H9 (cell line): ENCODE measurements around the gene VIPR2. TPM values are rescaled to one million over a fixed set of nuclear protein-coding genes. Genes with fewer than 3 reads are reported as not detected.

Source experiments
- DNase-seq: peaks from one replicate; pipeline ENCODE4 v3.0.0-alpha.2; 2017
- H2AFZ ChIP-seq: one replicate; pipeline ENCODE4 v1.6.1; 2013; ENCODE audit warnings: mild to moderate bottlenecking, low read length, control low read depth, moderate library complexity
- H2AK5ac ChIP-seq: 2 replicates; pipeline ENCODE4 v1.6.1; 2013; ENCODE audit warnings: low read length, control low read depth, mixed read lengths; ENCODE audit not compliant: insufficient read length
- H2BK120ac ChIP-seq: one replicate; pipeline ENCODE4 v1.6.1; 2013; ENCODE audit warnings: low read depth, mild to moderate bottlenecking, low read length, control low read depth, inconsistent platforms; ENCODE audit not compliant: poor library complexity, severe bottlenecking
- H2BK12ac ChIP-seq: 2 replicates; pipeline ENCODE4 v1.6.1; 2013; ENCODE audit warnings: low read length, control low read depth, mixed read lengths, low read depth; ENCODE audit not compliant: insufficient read length
- H2BK15ac ChIP-seq: 2 replicates; pipeline ENCODE4 v1.6.1; 2013; ENCODE audit warnings: low read depth, low read length, control low read depth
- H2BK20ac ChIP-seq: one replicate; pipeline ENCODE4 v1.6.1; 2013; ENCODE audit warnings: low read depth, mild to moderate bottlenecking, low read length, control low read depth, inconsistent platforms; ENCODE audit not compliant: poor library complexity, severe bottlenecking
- H2BK5ac ChIP-seq: 2 replicates; pipeline ENCODE4 v1.6.1; 2013; ENCODE audit warnings: low read length, control low read depth, mixed read lengths; ENCODE audit not compliant: insufficient read length
- H3K14ac ChIP-seq: 2 replicates; pipeline ENCODE4 v1.6.1; 2013; ENCODE audit warnings: low read length, control low read depth; ENCODE audit not compliant: insufficient read depth
- H3K18ac ChIP-seq: 2 replicates; pipeline ENCODE4 v1.6.1; 2013; ENCODE audit warnings: low read depth, mild to moderate bottlenecking, mixed read lengths, low read length, control low read depth; ENCODE audit not compliant: insufficient read length
- H3K23ac ChIP-seq: 2 replicates; pipeline ENCODE4 v1.6.1; 2013; ENCODE audit warnings: low read length, control low read depth, mixed read lengths, low read depth; ENCODE audit not compliant: insufficient read length
- H3K23me2 ChIP-seq: 2 replicates; pipeline ENCODE4 v1.6.1; 2013; ENCODE audit warnings: low read depth, mild to moderate bottlenecking, mixed read lengths, low read length, control low read depth; ENCODE audit not compliant: insufficient read length, poor library complexity, severe bottlenecking
- H3K27ac ChIP-seq: 2 replicates; pipeline ENCODE4 v1.5.1; 2013; ENCODE audit warnings: low read length, control low read depth, mixed read lengths, low read depth; ENCODE audit not compliant: insufficient read length
- H3K27me3 ChIP-seq: 2 replicates; pipeline ENCODE4 v1.6.1; 2013; ENCODE audit warnings: low read length, control low read depth, inconsistent platforms; ENCODE audit not compliant: insufficient read depth
- H3K4ac ChIP-seq: 2 replicates; pipeline ENCODE4 v1.6.1; 2013; ENCODE audit warnings: low read depth, mild to moderate bottlenecking, control low read depth, inconsistent platforms, low read length, moderate library complexity
- H3K4me1 ChIP-seq: 2 replicates; pipeline ENCODE4 v1.6.1; 2013; ENCODE audit warnings: low read length, control low read depth, inconsistent platforms; ENCODE audit not compliant: insufficient read depth
- H3K4me2 ChIP-seq: 2 replicates; pipeline ENCODE4 v1.6.1; 2013; ENCODE audit warnings: low read length, control low read depth, mixed read lengths; ENCODE audit not compliant: insufficient read length, insufficient read depth
- H3K56ac ChIP-seq: 2 replicates; pipeline ENCODE4 v1.6.1; 2013; ENCODE audit warnings: low read depth, mild to moderate bottlenecking, mixed read lengths, low read length, control low read depth; ENCODE audit not compliant: insufficient read length
- H3K79me1 ChIP-seq: 2 replicates; pipeline ENCODE4 v1.6.1; 2013; ENCODE audit warnings: low read depth, mild to moderate bottlenecking, moderate library complexity, low read length, control low read depth, inconsistent platforms; ENCODE audit not compliant: insufficient read depth, poor library complexity, severe bottlenecking
- H3K79me2 ChIP-seq: 2 replicates; pipeline ENCODE4 v1.6.1; 2013; ENCODE audit warnings: low read length, control low read depth, inconsistent platforms; ENCODE audit not compliant: insufficient read depth
- H3K9ac ChIP-seq: 2 replicates; pipeline ENCODE4 v1.6.1; 2013; ENCODE audit warnings: low read length, control low read depth, mixed read lengths; ENCODE audit not compliant: insufficient read length; ENCODE audit errors: extremely low read depth
- H3K9me3 ChIP-seq: one replicate; pipeline ENCODE4 v1.6.1; 2013; ENCODE audit warnings: low read depth, low read length, inconsistent platforms; ENCODE audit not compliant: control insufficient read depth
- H3T11ph ChIP-seq: one replicate; pipeline ENCODE4 v1.6.1; 2013; ENCODE audit warnings: mild to moderate bottlenecking, low read length, control low read depth, inconsistent platforms
- H4K20me1 ChIP-seq: one replicate; pipeline ENCODE4 v1.6.1; 2013; ENCODE audit not compliant: control insufficient read depth, insufficient read length, insufficient read depth
- H4K5ac ChIP-seq: 2 replicates; pipeline ENCODE4 v1.6.1; 2013; ENCODE audit warnings: low read depth, mild to moderate bottlenecking, mixed read lengths, low read length, control low read depth; ENCODE audit not compliant: insufficient read length
- H4K8ac ChIP-seq: replicated peaks from 2 replicates; pipeline ENCODE4 v1.6.1; 2013; ENCODE audit warnings: low read length, control low read depth, mixed read lengths, low read depth; ENCODE audit not compliant: insufficient read length
- H4K91ac ChIP-seq: 2 replicates; pipeline ENCODE4 v1.6.1; 2013; ENCODE audit warnings: low read depth, mild to moderate bottlenecking, moderate library complexity, mixed read lengths, low read length, control low read depth; ENCODE audit not compliant: insufficient read length
- H3K27ac Mint-ChIP-seq, 3 experiments: 2 replicates in 2 of 3; 3 replicates in 1 of 3; pipeline ENCODE4 v1.8.0; 2020 to 2021; ENCODE audit warnings: mixed read lengths in 3 of 3, mild to moderate bottlenecking in 1 of 3, moderate library complexity in 1 of 3
- H3K27me3 Mint-ChIP-seq: 2 replicates; pipeline ENCODE4 v1.8.0; 2021; ENCODE audit warnings: low read depth, mild to moderate bottlenecking, moderate library complexity, mixed read lengths
- H3K36me3 Mint-ChIP-seq, 3 experiments: 2 replicates in 2 of 3; 3 replicates in 1 of 3; pipeline ENCODE4 v1.8.0; 2020 to 2021; ENCODE audit warnings: low read depth in 3 of 3, mixed read lengths in 3 of 3; ENCODE audit not compliant: insufficient read depth in 1 of 3
- H3K4me1 Mint-ChIP-seq, 2 experiments: 2 replicates each; pipeline ENCODE4 v1.8.0; 2020; ENCODE audit warnings: mixed read lengths in 2 of 2
- H3K4me3 Mint-ChIP-seq, 2 experiments: 2 replicates in 1 of 2; 3 replicates in 1 of 2; pipeline ENCODE4 v1.8.0; 2020 to 2021; ENCODE audit warnings: mild to moderate bottlenecking in 2 of 2, mixed read lengths in 2 of 2, moderate library complexity in 1 of 2
- H3K9me3 Mint-ChIP-seq, 2 experiments: 2 replicates in 1 of 2; 3 replicates in 1 of 2; pipeline ENCODE4 v1.8.0; 2020; ENCODE audit warnings: mild to moderate bottlenecking in 2 of 2, mixed read lengths in 2 of 2, moderate library complexity in 1 of 2
- WGBS: extraction: QIAGEN DNeasy Blood & Tissue Kit; methylation state at CpG from one replicate; pipeline ENCODE4 v1.1.7; 2013; ENCODE audit warnings: missing lambda C conversion rate, low lambda C conversion rate, mixed read lengths; ENCODE audit not compliant: insufficient read length; ENCODE audit errors: extremely low coverage; 5-methylcytosine and 5-hydroxymethylcytosine counted together
- total RNA-seq: library from RNA; stranded (reverse); gene quantifications from 2 replicates; pipeline ENCODE4 v1.2.1, GENCODE V29; 2021
- TF ChIP-seq, protein P1 (sequence below): fragments of 200-600 bp; sonication (generic); conservative IDR thresholded peaks from 3 replicates; pipeline ENCODE4 v1.8.0; 2021; ENCODE audit warnings: antibody characterized with exemption, mild to moderate bottlenecking

The VIPR2 gene
- total RNA-seq, 1 experiment from 2014 or later, result 1.6 TPM

GRCh38 chr7:159008417-159008816 is 136.2 kb downstream of the VIPR2 start:
- H3K4me1 Mint-ChIP-seq, result peaks cover 12% of the 10 kb centered on the region in 2 experiments
- no peak overlapping the region for H2BK5ac ChIP-seq
- H2AK5ac ChIP-seq, result no peak overlapping the region
- peaks cover 5% of the 10 kb centered on the region for H3K27me3 Mint-ChIP-seq
- no peaks in the 10 kb centered on the region for H3K79me2 ChIP-seq
- no peak overlapping the region for H3K56ac ChIP-seq
- no peak overlapping the region for H3K4ac ChIP-seq
- no peak overlapping the region for H4K5ac ChIP-seq
- no peak overlapping the region for H2BK15ac ChIP-seq
- no peak overlapping the region for H2BK120ac ChIP-seq
- H3K18ac ChIP-seq, result no peak overlapping the region
- no peak overlapping the region for H3K9ac ChIP-seq
- no peaks in the 10 kb centered on the region for H3K27me3 ChIP-seq
- no peak overlapping the region for H3K27ac ChIP-seq
- no peak overlapping the region for H4K8ac ChIP-seq
- no peaks in the 10 kb centered on the region for H3K23me2 ChIP-seq
- H2BK12ac ChIP-seq, result no peak overlapping the region
- no peak overlapping the region for H2BK20ac ChIP-seq
- no peaks in the 10 kb centered on the region for H3K4me1 ChIP-seq
- no peak overlapping the region for H3T11ph ChIP-seq
- H3K9me3 ChIP-seq, result no peaks in the 10 kb centered on the region
- H4K20me1 ChIP-seq, result no peaks in the 10 kb centered on the region
- no peaks in the 10 kb centered on the region for H3K36me3 Mint-ChIP-seq
- H3K4me2 ChIP-seq, result no peak overlapping the region
- H3K9me3 Mint-ChIP-seq, result no peaks in the 10 kb centered on the region
- H3K23ac ChIP-seq, result no peak overlapping the region
- H4K91ac ChIP-seq, result no peak overlapping the region
- no peaks in the 10 kb centered on the region for H3K79me1 ChIP-seq
- TF ChIP-seq, protein P1, sequence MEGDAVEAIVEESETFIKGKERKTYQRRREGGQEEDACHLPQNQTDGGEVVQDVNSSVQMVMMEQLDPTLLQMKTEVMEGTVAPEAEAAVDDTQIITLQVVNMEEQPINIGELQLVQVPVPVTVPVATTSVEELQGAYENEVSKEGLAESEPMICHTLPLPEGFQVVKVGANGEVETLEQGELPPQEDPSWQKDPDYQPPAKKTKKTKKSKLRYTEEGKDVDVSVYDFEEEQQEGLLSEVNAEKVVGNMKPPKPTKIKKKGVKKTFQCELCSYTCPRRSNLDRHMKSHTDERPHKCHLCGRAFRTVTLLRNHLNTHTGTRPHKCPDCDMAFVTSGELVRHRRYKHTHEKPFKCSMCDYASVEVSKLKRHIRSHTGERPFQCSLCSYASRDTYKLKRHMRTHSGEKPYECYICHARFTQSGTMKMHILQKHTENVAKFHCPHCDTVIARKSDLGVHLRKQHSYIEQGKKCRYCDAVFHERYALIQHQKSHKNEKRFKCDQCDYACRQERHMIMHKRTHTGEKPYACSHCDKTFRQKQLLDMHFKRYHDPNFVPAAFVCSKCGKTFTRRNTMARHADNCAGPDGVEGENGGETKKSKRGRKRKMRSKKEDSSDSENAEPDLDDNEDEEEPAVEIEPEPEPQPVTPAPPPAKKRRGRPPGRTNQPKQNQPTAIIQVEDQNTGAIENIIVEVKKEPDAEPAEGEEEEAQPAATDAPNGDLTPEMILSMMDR, result no peak
- H2AFZ ChIP-seq, result no peak overlapping the region
- H3K14ac ChIP-seq, result no peak overlapping the region
- DNase-seq, result no peak
- H3K4me3 Mint-ChIP-seq, result no peak overlapping the region
- no CpG with 5 or more reads among the region's 9 CpGs for WGBS
- H3K27ac Mint-ChIP-seq, result no peak overlapping the region
